Pons (tissue), 1 donor: ENCODE measurements around the gene TMEM221.
A peak's percentile ranks its signal among the peaks of the same experiment; 100 is the strongest.

Source experiments
- DNase-seq: peaks from one replicate; pipeline ENCODE4 v3.0.0-alpha.2; 2016; ENCODE audit warnings: low spot score

Gene TMEM221

DNA sequence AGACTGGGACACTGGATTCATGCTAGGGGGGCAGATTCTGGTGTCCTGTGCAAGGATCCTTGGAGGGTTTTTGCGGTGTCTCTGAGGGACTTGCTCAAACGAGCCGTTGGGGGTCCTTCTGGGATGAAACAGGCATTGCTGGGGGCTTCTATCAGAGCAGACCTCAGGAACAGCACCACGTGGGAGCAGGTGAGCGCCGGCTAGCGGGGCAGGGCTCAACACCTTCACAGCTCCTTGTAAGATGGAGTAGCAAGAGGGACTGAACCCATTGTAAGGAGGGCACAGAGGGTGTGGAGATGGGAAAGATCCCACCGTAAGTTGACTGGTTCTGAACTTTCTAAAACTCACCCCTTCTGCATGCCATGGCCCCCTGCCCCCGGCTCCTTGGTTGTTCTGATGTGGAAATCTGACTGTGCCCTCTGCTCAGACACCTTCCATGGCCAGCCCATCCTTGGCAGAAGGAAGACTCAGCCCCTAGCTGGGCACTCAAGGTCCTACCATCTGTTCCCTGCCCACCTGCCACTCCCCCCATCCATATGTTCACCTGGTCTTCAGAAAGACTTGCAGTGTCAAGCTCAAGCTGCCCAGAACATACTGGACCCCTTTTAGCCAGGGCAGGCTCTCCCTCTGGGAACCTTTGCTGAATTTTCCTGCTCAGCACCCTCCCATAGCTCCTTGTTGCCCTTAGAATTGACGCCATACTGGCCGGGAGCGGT is 23.1 kb upstream of the TMEM221 start:
- no peak for DNase-seq

DNA sequence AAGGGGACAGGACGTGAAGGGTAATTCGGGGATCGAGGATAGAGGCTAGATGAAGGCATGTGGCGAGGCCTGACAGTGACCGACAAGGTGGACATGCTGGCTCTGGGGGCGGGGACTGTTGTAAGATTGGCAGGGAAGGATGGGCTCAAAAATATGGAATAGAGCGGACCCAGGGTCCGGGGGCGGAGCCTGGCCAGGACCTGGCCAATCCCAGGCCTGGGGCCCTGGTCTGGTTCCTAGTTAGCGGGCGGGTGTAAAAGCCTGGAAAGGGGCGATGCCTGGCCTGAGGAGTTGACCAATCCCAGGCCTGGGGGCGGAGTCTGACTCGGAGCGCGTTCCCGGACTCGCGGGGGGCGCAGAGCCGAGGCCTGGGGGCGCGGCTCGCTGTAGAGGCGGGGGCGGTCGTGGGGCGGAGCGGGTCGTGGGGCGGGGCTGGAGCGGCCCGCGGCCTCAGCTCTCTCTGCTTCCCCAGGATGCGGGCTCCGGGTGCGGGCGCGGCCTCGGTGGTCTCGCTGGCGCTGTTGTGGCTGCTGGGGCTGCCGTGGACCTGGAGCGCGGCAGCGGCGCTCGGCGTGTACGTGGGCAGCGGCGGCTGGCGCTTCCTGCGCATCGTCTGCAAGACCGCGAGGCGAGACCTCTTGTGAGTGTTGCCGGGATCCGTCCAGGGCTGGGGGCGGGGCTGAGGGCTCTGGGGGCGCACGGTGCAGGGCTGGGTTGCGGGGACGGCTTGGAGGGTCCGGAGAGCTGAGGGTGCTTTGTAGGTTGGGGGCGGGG is 21.8 kb upstream of the TMEM221 start, which contains the start of gene SLC27A1:
SLC27A1 (plus strand) TSS at position 457 of the 774 bp plus-strand sequence; CDS start at position 474, 17 bp downstream.
- DNase-seq, result peak; percentile 100

DNA sequence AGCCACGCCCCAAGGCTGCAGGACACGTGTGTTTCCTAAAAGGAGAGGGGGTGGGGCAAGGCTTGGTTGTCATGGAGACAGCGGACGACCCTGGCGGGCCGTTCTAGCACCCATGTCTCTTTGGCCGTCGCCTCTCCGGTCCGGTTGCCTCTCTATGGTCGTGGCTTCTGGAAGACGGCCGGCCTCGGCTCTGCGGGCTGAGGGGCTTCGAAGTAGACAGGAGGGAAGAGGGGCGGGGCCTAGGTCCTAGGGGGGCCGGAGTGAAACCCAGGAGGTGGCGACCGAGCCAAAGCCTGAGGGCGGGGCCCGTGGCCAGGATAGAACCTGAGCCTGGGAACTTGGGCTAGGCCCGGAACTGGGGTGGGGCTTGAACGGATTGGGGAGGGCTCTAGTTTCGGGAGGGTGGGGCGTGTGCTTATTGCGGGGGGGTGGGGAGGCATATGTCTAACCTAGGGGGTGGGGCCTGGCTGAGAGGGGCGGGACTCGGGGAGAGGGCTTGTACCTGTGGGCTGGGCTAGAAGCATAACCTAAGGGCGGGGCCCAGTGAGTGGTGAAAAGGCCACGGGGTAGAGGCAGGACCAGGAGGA is 21.1 kb upstream of the TMEM221 start:
- no peak for DNase-seq

DNA sequence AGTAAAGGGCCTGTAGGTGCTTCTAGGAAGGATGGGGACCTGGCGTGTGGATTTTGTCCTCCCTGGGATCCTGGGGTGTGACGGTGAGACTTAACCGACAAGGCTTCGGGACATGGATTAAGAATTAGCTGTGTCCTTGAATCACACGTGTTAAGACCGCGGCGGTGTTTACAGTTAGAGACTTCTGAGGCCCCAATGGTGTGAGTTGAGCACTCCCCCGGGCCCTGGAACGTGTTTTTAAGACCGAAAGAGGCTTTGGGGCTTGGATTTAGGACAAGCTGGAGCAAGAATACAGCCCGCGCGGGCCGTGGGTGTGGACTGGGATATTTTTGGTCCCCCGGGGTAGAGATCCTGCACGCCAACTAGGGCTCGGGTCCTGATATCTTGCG is 20.6 kb upstream of the TMEM221 start:
- DNase-seq, result peak; percentile 53

DNA sequence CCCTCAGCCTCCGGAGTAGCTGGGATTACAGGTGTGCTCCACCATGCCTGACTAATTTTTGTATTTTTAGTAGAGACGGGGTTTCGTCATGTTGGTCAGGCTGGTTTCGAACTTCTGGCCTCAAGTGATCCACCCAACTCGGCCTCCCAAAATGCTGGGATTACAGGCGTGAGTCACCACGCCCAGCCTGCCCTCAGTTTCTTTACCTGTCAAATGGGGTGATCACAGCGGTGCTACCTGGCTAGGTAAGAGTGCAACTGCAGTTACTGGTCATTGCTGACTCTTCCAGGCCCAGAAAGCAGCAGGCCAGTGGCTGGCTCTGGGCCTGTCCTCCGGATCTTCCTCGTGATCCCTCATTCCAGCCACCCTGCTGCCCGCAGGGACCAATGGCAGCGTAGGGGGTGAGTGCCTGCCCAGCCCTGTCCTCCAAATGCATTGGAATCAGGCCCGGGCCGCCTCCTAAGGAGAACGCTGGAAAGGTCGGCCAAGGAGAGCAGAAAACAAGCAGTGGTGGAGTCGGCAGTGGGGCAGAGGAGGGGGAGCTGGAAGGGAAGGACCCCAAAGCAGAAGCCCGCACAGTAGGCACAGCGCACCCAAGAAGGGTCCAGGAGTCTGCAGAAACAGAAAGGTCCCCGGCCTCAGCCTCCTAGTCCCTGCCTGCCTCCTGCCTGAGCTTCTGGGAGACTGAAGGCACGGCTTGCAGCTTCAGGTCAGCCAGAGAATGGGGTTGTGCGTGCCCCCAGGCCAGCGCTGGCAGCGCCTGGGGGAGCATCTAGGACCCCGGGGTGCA is 20.0 kb upstream of the TMEM221 start:
- peak; percentile 65 for DNase-seq

DNA sequence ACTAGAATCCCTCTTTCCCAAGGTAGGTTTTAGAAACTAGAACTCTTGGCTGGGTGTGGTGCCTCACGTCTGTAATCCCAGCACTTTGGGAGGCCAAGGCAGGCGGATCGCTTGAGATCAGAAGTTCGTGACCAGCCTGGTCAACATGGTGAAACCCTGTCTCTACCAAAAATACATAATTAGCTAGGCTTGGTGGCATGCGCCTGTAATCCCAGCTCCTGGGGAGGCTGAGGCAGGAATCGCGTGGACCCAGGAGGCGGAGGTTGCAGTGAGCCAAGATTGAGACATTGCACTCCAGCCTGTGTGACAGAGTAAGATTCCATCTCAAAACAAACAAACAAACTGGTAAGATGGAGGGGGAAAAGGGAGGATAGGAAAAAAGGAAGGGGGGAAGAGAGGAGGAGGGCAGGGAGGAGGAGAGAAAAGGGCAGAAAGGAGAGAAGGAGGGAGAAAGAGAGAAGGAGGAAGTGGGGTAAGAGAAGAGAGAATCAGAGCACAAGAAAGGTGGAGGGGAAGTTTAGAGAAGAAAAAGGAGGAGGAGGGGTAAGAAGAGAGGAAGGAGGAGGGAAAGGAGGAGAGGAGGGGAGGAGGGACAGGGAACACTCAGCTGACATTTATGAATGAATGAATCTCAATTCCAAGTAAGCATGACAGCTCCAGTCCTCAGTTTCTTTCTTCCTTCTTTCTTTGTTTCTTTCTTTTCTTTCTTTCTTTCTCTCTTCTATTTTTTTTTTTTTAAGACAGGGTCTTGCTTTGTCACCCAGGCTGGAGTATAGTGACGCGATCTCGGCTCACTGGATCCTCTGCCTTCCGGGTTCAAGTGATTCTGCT is 19.2 kb upstream of the TMEM221 start:
- DNase-seq, result no peak

DNA sequence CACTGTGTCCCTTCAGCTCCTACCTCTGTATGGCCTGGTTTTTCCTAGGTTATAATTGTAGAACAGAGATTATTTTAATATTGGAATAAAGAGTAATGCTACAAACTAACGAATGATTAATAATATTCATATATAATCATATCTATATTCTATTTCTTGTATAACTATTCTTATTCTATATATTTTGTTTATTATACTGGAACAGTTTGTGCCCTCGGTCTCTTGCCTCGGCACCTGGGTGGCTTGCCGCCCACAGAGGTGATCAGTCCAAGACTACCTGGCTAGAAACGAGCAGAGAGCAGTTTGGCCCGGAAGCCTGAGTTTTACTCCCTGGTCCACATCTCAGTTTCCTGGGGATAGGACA is 18.0 kb upstream of the TMEM221 start:
- DNase-seq, result no peak

DNA sequence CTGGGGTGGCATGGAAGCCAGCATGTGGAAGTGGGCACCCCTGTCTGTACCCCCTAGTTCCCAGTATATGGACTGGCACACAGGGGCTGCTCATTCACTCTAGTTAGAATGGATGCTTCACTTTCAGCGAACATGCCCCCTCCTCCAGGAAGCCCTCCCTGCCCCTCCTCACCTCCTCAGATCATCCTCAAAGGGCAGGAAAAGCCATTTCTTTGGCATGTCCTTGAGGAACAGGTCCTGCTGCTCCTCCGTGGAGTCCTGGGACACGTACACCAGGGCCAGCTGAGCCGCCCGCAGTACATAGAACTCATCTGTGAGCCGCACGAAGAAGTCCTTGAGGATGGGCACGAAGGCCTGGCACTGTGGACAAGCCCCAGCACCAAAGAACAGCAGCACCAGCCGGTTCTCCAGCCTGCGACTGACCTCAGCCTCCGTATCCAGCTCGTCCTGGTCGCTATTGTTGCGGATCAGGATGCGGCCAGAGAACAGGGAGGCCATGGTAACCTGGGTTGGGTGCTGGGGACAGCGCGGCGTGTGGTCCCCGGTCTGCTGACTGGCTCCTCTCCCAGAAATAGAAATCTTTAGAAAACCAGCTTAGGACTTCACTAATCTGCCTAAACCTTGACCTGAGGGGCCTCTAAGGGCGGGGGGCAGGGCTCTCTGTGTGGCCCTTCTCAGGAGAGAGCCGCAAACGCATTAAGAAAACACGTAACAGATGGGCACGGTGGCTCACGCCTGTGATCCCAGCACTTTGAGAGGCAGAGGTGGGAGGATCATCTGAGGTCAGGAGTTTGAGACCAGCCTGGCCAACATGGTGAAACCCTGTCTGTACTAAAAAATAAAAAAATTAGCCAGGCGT is 12.1 kb upstream of the TMEM221 start, which contains the start of gene NXNL1:
NXNL1 (minus strand) TSS at position 555 of the 859 bp plus-strand sequence; CDS start at position 498, 57 bp downstream.
- DNase-seq, result no peak

DNA sequence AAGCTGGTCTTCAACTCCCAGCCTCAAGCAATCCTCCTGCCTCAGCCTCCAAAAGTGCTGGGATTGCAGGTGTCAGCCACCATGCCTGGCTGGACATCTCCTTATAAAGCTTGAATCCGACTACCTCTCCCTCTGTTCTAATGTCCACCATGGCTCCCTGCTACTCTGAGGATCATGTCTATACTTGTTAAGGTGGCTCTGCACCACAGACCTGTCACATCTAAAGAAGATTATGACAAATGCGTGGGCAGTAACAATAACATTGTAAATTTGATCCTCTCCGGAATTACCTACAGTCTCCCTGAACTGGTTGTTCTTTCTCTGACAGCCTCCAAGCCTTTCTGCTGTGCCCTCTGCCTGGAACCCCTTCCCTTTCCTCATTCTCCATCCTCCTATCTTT is 10.5 kb upstream of the TMEM221 start:
- no peak for DNase-seq

DNA sequence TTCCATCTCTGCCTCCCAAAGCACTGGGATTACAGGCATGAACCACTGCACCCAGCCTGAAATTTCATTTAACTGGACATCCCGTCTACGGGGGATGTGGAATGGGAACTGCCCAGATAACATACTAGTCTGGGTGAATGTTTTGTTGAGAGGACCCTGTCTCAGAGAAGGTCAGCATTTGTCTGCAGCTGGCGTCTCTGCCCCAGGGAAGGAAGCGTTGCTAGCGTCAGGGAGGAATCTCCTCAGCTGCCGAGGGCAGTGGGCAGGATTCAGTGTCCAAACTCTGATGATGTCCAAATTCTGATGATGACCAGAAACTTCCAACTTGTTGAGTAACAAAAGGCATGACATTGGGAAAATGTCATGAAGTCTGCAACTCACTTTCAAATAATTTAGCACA is 9.1 kb upstream of the TMEM221 start:
- DNase-seq, result no peak

DNA sequence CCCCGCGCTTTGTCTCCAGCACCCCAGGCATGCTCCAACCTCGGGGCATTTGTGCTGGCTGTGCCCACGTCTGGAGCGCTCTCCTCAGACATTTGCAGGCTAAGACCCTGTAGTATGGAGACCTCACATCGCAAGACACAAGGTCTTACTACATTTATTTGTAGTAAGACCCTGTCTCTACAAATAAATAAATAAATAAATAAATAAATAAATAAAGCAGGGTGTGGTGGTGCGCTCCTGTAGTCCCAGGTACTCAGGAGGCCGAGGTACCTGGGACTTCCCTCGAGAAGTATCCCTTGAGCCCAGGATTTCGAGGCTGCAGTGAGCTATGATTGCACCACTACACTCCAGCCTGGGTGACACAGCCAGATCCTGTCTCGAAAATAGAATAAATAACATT is 7.7 kb upstream of the TMEM221 start:
- DNase-seq, result no peak

DNA sequence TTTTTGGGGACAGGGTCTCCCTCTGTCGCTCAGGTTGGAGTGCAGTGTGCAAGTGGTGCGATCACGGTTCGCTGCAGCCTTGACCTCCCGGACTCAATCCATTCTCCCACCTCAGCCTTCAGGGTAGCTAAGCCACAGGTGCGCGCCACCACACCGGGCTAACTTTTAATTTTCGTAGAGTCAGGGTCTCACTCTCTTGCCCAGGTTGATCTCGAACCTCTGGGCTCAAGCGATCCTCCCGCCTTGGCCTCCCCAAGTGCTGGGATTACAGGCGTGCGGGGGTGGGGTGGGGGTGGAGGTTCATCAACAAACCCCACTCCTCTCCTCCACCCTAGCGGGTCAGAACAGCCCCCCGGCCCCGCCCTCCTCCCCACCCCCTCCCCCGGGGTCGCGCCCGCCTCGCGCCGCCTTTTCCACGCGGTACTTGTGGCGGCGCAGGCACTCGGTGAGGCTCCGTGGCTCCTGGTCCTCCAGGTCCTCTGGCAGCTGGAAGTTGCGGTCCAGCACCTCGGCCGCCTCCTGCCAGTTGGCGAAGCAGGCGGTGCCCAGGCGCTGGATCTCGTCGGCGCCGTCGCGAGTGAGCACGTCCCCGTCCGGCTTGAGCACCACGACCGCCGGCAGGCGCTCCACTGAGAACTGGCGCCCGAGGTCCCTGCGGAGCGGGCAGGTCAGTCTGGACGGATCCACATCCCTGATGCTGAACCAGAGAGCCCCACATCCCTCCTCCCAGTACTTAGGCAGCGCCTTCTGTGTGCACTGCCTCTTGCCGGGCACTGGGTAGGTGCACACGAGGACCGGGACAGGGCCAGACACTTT is 7.0 kb upstream of the TMEM221 start:
- DNase-seq, result no peak

DNA sequence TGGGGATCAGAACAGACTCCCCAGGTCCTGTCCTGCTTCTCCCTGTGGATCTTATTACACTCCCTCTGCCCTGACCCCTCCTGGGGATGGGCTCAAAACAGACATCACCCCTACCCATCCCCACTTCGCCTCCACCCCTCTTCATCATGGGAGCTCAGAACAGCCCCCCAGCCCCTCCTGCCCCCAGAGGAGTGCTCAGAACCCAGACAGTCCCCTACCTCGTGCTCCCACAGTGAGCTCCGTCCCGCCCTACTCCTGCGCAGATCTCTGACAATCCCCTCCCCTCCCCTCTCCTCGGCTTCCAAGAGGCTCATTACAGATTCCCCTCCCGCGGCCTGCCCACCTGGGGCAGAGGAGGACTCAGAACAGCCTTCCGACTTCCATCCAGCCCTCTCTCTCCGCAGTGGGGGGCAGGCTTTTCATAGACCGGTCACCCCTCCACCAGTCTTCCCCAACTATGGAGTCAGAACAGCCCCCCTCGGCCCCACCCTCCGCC is 6.2 kb upstream of the TMEM221 start:
- no peak for DNase-seq

DNA sequence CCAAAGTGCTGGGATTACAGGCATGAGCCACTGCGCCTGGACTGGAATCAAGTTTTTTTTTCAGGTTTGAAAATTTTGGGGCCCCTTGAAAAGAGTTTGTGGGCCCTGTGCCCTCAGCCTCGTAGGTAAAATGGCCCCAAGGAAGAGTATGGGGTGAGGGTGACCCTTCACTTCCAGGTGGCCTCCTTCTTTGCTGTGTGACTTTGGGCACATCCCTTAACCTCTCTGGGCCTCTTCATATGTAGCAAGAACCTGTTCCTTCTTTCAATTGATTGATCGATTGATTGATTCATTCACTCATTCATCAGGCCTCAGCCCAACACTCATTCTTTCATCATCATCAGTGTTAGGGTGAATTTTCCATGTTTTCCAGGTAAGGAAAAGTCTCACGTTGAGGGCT is 3.4 kb upstream of the TMEM221 start:
- no peak for DNase-seq

DNA sequence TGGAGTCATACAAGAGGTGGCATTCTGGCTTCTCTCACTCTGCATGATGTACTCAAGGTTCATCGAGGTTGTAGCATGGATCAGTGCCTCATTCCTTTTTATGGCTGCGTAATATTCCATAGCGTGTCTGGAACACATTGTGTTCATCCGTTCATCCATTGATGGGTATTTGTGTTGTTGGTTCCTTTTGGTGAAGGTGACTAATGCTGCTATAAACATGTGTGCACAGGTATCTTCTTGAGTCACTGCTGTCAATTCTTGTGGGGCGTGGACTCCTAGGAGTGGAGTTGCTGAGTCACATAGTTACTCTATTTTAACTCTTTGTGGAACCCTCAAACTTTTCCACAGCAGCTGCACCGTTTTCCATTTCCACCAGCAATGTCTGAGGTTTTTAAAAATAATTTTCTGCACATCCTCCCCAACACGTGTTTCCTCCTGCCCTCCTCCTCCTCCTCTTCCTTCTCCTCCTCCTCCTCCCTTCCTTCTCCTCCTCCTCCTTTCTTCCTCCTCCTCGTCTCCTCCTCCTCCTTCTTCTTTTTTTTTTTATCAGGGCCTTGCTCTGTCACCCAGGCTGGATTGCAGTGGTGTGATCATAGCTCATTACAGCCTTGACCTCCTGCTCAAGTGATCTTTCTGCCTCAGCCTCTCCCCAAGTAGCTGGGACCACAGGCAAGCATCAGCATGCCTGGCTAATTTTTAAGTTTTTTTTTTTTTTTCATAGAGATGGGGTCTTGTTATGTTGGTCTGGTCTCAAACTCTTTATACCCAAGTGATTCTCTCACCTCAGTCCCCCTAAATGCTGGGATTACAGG is 2.0 kb upstream of the TMEM221 start:
- DNase-seq, result no peak

DNA sequence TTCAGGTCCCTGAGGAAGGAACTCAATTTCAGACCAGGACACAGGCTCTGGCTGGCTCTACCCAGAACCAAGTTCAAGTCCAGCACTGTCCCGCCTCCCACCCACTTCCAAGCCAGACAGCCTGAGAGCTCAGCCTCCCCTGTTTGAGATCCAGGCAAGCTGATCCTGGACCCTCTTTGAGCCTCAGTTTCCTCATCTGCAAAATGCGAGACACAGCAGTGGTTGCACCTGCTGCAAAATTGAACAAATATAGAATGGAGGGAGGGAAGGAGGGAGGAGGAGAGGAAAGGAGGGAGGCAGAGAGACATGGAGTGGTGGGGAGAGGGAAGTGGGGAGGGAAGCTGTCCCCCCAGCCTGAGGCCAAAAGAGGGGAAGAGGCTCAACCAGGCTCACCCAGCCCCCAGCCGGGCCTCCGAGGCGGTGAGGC is 751 bp downstream of the TMEM221 start:
- no peak for DNase-seq

DNA sequence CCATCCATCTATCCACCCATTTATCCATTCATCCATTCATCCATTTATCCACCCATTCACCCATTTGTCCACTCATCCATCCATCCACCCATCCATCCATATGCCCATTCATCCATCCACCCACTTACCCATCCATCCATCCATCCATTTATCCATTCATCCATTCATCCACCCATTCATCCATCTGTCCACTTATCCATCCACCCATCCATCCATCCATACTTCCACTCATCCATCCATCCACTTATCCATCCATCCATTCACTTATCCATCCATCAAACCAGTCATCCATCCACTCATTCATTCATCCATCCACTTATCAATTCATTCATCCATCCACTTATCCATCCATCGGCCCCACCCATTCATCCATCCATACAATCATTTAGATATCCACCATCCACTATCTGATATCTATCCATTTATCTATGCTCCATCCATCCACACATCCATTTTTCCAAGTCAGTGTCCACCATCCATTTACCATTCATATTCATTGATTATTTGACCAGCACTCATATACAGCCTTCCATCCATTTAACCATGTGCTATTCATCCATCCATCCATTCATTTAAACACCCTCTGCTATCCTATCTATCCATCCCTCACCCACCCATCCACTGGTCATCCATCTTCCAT is 2.8 kb downstream of the TMEM221 start:
- no peak for DNase-seq
